ENCODE data around the gene ANKRD65.

Gene ANKRD65

DNA sequence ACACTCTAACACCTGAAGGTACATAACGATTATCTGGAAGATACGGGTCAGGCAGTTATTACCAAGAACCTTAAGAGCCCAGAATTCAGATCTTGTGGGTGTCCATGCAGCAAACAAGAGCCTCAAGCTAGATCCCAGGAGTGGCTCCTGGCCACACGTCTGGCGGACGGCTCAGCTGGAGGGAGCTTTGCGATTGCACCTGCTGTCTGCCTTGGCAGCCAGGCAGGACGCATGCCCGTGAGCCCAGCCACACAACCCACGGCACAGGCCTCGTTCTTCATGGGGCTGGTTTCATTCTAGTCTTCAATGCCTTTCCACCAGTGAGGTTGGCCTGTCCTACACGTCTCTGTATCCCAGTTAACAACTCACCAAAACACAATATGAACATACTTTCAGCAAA lies 27.6 kb downstream of the ANKRD65 start:
- no peaks in the 10 kb centered on the region for H3K27me3 ChIP-seq (ENCODE audit: insufficient read depth, poor library complexity, severe bottlenecking)
- H3K27ac ChIP-seq (replicated peaks) = no peak overlapping the region
- DNase-seq (ENCODE audit: low read depth in 1 of 2, low spot score in 1 of 2) = no peak
- no peak for TF ChIP-seq REST (IDR thresholded peaks at IDR 0.05; ENCODE audit: insufficient replicate concordance, low read depth)
- TF ChIP-seq SPI1 (IDR thresholded peaks at IDR 0.05; ENCODE audit: borderline replicate concordance, low read depth) = no peak
- no peak for TF ChIP-seq POLR2AphosphoS5 (IDR thresholded peaks at IDR 0.05; ENCODE audit: low read depth)
- TF ChIP-seq, protein P1, sequence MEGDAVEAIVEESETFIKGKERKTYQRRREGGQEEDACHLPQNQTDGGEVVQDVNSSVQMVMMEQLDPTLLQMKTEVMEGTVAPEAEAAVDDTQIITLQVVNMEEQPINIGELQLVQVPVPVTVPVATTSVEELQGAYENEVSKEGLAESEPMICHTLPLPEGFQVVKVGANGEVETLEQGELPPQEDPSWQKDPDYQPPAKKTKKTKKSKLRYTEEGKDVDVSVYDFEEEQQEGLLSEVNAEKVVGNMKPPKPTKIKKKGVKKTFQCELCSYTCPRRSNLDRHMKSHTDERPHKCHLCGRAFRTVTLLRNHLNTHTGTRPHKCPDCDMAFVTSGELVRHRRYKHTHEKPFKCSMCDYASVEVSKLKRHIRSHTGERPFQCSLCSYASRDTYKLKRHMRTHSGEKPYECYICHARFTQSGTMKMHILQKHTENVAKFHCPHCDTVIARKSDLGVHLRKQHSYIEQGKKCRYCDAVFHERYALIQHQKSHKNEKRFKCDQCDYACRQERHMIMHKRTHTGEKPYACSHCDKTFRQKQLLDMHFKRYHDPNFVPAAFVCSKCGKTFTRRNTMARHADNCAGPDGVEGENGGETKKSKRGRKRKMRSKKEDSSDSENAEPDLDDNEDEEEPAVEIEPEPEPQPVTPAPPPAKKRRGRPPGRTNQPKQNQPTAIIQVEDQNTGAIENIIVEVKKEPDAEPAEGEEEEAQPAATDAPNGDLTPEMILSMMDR (IDR thresholded peaks at IDR 0.05; ENCODE audit: insufficient read depth, low read length) = no peak
- TF ChIP-seq GABPA (IDR thresholded peaks at IDR 0.05; ENCODE audit: low read depth) = no peak
- H3K4me3 ChIP-seq (replicated peaks; ENCODE audit: insufficient read depth, low read length) = no peak overlapping the region

DNA sequence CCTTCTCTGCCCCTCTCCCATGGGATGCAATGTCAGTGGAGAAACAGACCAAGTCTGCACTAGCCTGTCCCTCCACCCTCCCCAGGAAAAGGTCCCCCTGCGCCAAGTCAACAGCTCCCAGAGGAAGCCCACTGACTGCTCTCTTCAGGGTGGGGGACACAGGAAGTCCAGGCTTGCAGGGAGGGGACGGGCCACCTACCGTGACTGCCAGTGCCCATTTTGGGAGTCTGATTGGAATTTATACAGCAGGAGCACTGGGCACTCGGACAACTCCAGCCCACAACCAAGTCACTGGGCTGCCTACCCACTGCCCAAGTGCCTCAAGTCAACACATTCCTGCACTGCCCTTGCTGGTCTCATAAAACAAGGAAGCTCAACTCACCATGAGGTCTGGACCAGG lies 28.1 kb downstream of the ANKRD65 start:
- DNase-seq (ENCODE audit: low read depth in 1 of 2, low spot score in 1 of 2) = no peak
- Histone ChIP-seq H3K27ac (replicated peaks) (no peak overlapping the region), H3K4me3 (replicated peaks; ENCODE audit: insufficient read depth, low read length) (no peak overlapping the region), H3K27me3 (ENCODE audit: insufficient read depth, poor library complexity, severe bottlenecking) (no peaks in the 10 kb centered on the region)
- TF ChIP-seq GABPA (IDR thresholded peaks at IDR 0.05; ENCODE audit: low read depth) = no peak
- TF ChIP-seq, protein P1 (IDR thresholded peaks at IDR 0.05; ENCODE audit: insufficient read depth, low read length) = no peak
- TF ChIP-seq REST (IDR thresholded peaks at IDR 0.05; ENCODE audit: insufficient replicate concordance, low read depth) = no peak
- TF ChIP-seq POLR2AphosphoS5 (IDR thresholded peaks at IDR 0.05; ENCODE audit: low read depth) = no peak
- no peak for TF ChIP-seq SPI1 (IDR thresholded peaks at IDR 0.05; ENCODE audit: borderline replicate concordance, low read depth)

DNA sequence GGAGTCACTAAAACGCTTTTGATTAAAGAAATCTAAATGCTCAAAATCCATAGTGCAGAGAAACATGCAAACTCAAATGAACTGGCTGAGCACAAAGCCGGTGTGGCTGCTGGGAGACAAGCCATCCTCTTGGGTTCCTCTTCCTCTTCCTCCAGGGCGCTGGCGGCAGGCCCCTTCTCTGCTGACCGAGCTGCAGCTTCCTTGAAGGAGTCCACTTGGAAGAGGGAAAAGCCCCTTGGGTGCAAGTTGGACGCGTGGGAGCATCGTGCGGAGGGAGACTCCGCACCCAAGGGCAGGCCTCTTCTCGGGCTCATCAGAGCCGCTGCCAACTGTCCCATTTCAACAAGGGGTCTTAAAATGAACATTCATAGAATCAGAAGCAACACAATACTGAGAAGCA lies 29.9 kb downstream of the ANKRD65 start:
- Histone ChIP-seq H3K27ac (replicated peaks) (no peak overlapping the region), H3K27me3 (ENCODE audit: insufficient read depth, poor library complexity, severe bottlenecking) (no peaks in the 10 kb centered on the region), H3K4me3 (replicated peaks; ENCODE audit: insufficient read depth, low read length) (no peak overlapping the region)
- no peak for DNase-seq (ENCODE audit: low read depth in 1 of 2, low spot score in 1 of 2)
- peak; percentile 7; the same call in 1 of the 2 replicates for TF ChIP-seq SPI1 (IDR thresholded peaks at IDR 0.05; ENCODE audit: borderline replicate concordance, low read depth)
- TF ChIP-seq GABPA (IDR thresholded peaks at IDR 0.05; ENCODE audit: low read depth) = no peak

DNA sequence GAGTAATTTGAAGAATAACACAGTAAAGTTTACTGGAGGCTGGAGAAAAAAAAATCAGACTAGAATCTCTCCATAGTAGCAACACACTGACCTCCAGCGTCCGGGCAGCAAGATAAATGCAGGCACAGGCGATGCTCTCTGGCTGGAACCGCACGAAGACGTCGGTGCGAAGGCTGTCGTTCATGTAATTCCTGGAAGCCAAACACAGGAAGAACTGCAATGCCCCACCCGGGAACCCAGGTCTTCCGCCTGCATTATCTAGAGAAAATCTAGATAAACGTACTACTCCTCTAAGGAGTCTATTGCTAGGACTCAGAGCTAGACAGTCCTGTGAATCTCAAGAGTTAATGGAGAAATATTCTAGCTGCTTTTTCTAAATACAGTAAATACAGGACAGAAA lies 30.4 kb downstream of the ANKRD65 start:
- DNase-seq (ENCODE audit: low read depth in 1 of 2, low spot score in 1 of 2) = no peak
- Histone ChIP-seq H3K27ac (replicated peaks) (no peak overlapping the region; the same call in 1 of the 2 replicates), H3K27me3 (ENCODE audit: insufficient read depth, poor library complexity, severe bottlenecking) (no peaks in the 10 kb centered on the region), H3K4me3 (replicated peaks; ENCODE audit: insufficient read depth, low read length) (no peak overlapping the region)
- no peak for TF ChIP-seq POLR2AphosphoS5 (IDR thresholded peaks at IDR 0.05; ENCODE audit: low read depth)
- no peak for TF ChIP-seq GABPA (IDR thresholded peaks at IDR 0.05; ENCODE audit: low read depth)
- TF ChIP-seq, protein P1 (IDR thresholded peaks at IDR 0.05; ENCODE audit: insufficient read depth, low read length) = no peak
- no peak for TF ChIP-seq SPI1 (IDR thresholded peaks at IDR 0.05; ENCODE audit: borderline replicate concordance, low read depth)
- no peak for TF ChIP-seq REST (IDR thresholded peaks at IDR 0.05; ENCODE audit: insufficient replicate concordance, low read depth)
